Neural cell (in vitro differentiated cells): Measurements from ENCODE around the gene ALDH16A1. TPM values are rescaled to one million over a fixed set of nuclear protein-coding genes. Genes with fewer than 3 reads are reported as not detected.

Experiments used
- H2AFZ ChIP-seq: fragments of 200-600, 300-800 bp; sonication (generic), shearing (Covaris generic); 2 replicates; pipeline ENCODE4 v1.6.0; 2014; ENCODE audit warnings: low read depth, mild to moderate bottlenecking, antibody characterized with exemption, low read length, moderate library complexity
- H3F3A ChIP-seq: fragments of 200-600 bp; shearing (Covaris generic); 2 replicates; pipeline ENCODE4 v1.6.1; 2016; ENCODE audit warnings: mild to moderate bottlenecking, moderate library complexity, mixed read lengths, antibody characterized with exemption, low read length; ENCODE audit not compliant: insufficient read depth, poor library complexity, severe bottlenecking
- H3K27ac ChIP-seq: fragments of 200-600, 300-800 bp; sonication (generic), shearing (Covaris generic); 2 replicates; pipeline ENCODE4 v1.5.1; 2014; ENCODE audit warnings: mild to moderate bottlenecking, low read length, moderate library complexity
- H3K27me3 ChIP-seq: fragments of 300-800, 200-600 bp; sonication (generic), shearing (Covaris generic); 2 replicates; pipeline ENCODE4 v1.6.0; 2014; ENCODE audit warnings: mild to moderate bottlenecking, low read depth, low read length, moderate library complexity; ENCODE audit not compliant: insufficient read depth
- H3K36me3 ChIP-seq: fragments of 300-800, 200-600 bp; sonication (generic), shearing (Covaris generic); 2 replicates; pipeline ENCODE4 v1.5.1; 2014; ENCODE audit warnings: mild to moderate bottlenecking, antibody characterized with exemption, low read length, moderate library complexity; ENCODE audit not compliant: insufficient read depth
- H3K4me2 ChIP-seq: fragments of 300-800, 200-600 bp; sonication (generic), shearing (Covaris generic); 2 replicates; pipeline ENCODE4 v1.6.0; 2014; ENCODE audit warnings: mild to moderate bottlenecking, low read length
- H3K4me3 ChIP-seq: fragments of 300-800, 200-600 bp; sonication (generic), shearing (Covaris generic); 2 replicates; pipeline ENCODE4 v1.5.1; 2014; ENCODE audit warnings: mild to moderate bottlenecking, low read length, moderate library complexity
- H3K79me2 ChIP-seq: fragments of 200-600 bp; shearing (Covaris generic); replicated peaks from 2 replicates; pipeline ENCODE4 v1.6.0; 2014; ENCODE audit warnings: mild to moderate bottlenecking, low read length, moderate library complexity; ENCODE audit not compliant: insufficient read depth
- H3K9ac ChIP-seq: fragments of 300-800, 200-600 bp; sonication (generic), shearing (Covaris generic); 2 replicates; pipeline ENCODE4 v1.6.1; 2016; ENCODE audit warnings: mild to moderate bottlenecking, low read length, mixed read lengths
- H3K9me2 ChIP-seq: fragments of 200-600 bp; shearing (Covaris generic); 2 replicates; pipeline ENCODE4 v1.6.1; 2016; ENCODE audit warnings: mild to moderate bottlenecking, low read length, mixed read lengths; ENCODE audit not compliant: insufficient read depth
- H3K9me3 ChIP-seq: fragments of 200-600, 300-800 bp; sonication (generic), shearing (Covaris generic); 2 replicates; pipeline ENCODE4 v1.6.1; 2016; ENCODE audit warnings: mild to moderate bottlenecking, mixed run types, low read length, moderate library complexity, mixed read lengths
- H4K20me1 ChIP-seq: fragments of 200-600 bp; shearing (Covaris generic); 2 replicates; pipeline ENCODE4 v1.6.1; 2016; ENCODE audit warnings: mild to moderate bottlenecking, mixed run types; ENCODE audit not compliant: insufficient read depth
- EP300 ChIP-seq: fragments of 450-650 bp; conservative IDR thresholded peaks from 2 replicates; pipeline ENCODE4 v1.6.1; 2014; ENCODE audit warnings: antibody characterized with exemption, mild to moderate bottlenecking, moderate library complexity; ENCODE audit not compliant: poor library complexity, severe bottlenecking
- EZH2 ChIP-seq: fragments of 200-600, 300-800 bp; shearing (Covaris generic), sonication (generic); IDR thresholded peaks from 2 replicates; pipeline ENCODE4 v1.6.1; 2014; ENCODE audit warnings: antibody characterized with exemption, low read length, borderline replicate concordance, mild to moderate bottlenecking; ENCODE audit not compliant: insufficient read depth, poor library complexity, severe bottlenecking
- MXI1 ChIP-seq: fragments of 450-650 bp; conservative IDR thresholded peaks from 2 replicates; pipeline ENCODE4 v1.6.1; 2014; ENCODE audit warnings: antibody characterized with exemption, mild to moderate bottlenecking; ENCODE audit not compliant: poor library complexity, severe bottlenecking
- POLR2AphosphoS5 ChIP-seq: IDR thresholded peaks from 2 replicates; pipeline ENCODE4 v1.6.1; 2012
- RAD21 ChIP-seq: fragments of 450-650 bp; conservative IDR thresholded peaks from 2 replicates; pipeline ENCODE4 v1.6.1; 2014; ENCODE audit warnings: antibody characterized with exemption, mild to moderate bottlenecking, moderate library complexity
- SMC3 ChIP-seq: fragments of 450-650 bp; conservative IDR thresholded peaks from 2 replicates; pipeline ENCODE4 v1.6.1; 2014; ENCODE audit warnings: antibody characterized with exemption, mild to moderate bottlenecking, moderate library complexity; ENCODE audit not compliant: poor library complexity
- TAF1 ChIP-seq: IDR thresholded peaks from 2 replicates; pipeline ENCODE4 v1.6.1; 2012; ENCODE audit warnings: low read depth
- polyA plus RNA-seq: library from polyadenylated mRNA; depleted of rRNA; stranded (reverse); fragments of >200 nt; gene quantifications from 2 replicates; pipeline ENCODE4 v1.2.3, GENCODE V29; 2014
- TF ChIP-seq, protein P1 (sequence below): fragments of 450-650 bp; IDR thresholded peaks from 2 replicates; pipeline ENCODE4 v1.5.1; 2014; ENCODE audit warnings: antibody characterized with exemption, mild to moderate bottlenecking, moderate library complexity; ENCODE audit not compliant: poor library complexity, severe bottlenecking
- TF ChIP-seq, protein P2 (sequence below): IDR thresholded peaks from 2 replicates; pipeline ENCODE4 v1.6.1; 2012; ENCODE audit warnings: borderline replicate concordance

ALDH16A1 gene
- polyA plus RNA-seq, 1 donor from 2014 or later, result 13.5 TPM

DNA sequence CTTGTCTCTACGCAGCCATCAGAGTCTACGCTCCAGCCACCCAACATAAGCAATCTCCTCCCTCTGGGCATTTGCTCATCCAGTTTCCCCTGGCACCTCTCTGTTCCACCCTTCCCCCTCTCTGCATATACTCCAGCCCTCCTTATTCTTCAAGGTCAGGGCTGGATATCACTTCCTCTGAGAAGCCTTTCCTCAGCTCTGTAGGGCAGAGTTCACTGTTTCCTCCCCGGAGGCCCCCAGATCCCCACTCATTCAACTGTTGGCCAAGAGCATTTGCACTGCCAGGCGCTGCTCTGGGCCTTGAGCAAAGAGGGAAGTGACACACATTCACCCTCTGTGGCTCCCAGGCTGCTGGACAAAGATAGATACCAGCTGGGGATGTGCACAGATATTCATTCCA, 62.7 kb downstream of the ALDH16A1 start:
- Histone ChIP-seq H3K79me2 (no peaks in the 10 kb centered on the region), H3F3A (no peaks in the 10 kb centered on the region), H3K9me2 (no peaks in the 10 kb centered on the region), H3K27me3 (no peaks in the 10 kb centered on the region), H3K4me2 (no peak overlapping the region), H4K20me1 (no peaks in the 10 kb centered on the region), H3K9ac (no peak overlapping the region), H3K4me3 (no peak overlapping the region), H3K9me3 (no peaks in the 10 kb centered on the region), H3K36me3 (no peaks in the 10 kb centered on the region), H3K27ac (no peak overlapping the region), H2AFZ (no peak overlapping the region)
- TF ChIP-seq EP300 (no peak), TAF1 (no peak), MXI1 (no peak), SMC3 (no peak), POLR2AphosphoS5 (no peak), EZH2 (no peak), RAD21 (no peak)
- TF ChIP-seq, protein P1, sequence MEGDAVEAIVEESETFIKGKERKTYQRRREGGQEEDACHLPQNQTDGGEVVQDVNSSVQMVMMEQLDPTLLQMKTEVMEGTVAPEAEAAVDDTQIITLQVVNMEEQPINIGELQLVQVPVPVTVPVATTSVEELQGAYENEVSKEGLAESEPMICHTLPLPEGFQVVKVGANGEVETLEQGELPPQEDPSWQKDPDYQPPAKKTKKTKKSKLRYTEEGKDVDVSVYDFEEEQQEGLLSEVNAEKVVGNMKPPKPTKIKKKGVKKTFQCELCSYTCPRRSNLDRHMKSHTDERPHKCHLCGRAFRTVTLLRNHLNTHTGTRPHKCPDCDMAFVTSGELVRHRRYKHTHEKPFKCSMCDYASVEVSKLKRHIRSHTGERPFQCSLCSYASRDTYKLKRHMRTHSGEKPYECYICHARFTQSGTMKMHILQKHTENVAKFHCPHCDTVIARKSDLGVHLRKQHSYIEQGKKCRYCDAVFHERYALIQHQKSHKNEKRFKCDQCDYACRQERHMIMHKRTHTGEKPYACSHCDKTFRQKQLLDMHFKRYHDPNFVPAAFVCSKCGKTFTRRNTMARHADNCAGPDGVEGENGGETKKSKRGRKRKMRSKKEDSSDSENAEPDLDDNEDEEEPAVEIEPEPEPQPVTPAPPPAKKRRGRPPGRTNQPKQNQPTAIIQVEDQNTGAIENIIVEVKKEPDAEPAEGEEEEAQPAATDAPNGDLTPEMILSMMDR, result no peak
- TF ChIP-seq, protein P2, sequence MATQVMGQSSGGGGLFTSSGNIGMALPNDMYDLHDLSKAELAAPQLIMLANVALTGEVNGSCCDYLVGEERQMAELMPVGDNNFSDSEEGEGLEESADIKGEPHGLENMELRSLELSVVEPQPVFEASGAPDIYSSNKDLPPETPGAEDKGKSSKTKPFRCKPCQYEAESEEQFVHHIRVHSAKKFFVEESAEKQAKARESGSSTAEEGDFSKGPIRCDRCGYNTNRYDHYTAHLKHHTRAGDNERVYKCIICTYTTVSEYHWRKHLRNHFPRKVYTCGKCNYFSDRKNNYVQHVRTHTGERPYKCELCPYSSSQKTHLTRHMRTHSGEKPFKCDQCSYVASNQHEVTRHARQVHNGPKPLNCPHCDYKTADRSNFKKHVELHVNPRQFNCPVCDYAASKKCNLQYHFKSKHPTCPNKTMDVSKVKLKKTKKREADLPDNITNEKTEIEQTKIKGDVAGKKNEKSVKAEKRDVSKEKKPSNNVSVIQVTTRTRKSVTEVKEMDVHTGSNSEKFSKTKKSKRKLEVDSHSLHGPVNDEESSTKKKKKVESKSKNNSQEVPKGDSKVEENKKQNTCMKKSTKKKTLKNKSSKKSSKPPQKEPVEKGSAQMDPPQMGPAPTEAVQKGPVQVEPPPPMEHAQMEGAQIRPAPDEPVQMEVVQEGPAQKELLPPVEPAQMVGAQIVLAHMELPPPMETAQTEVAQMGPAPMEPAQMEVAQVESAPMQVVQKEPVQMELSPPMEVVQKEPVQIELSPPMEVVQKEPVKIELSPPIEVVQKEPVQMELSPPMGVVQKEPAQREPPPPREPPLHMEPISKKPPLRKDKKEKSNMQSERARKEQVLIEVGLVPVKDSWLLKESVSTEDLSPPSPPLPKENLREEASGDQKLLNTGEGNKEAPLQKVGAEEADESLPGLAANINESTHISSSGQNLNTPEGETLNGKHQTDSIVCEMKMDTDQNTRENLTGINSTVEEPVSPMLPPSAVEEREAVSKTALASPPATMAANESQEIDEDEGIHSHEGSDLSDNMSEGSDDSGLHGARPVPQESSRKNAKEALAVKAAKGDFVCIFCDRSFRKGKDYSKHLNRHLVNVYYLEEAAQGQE, result no peak

DNA sequence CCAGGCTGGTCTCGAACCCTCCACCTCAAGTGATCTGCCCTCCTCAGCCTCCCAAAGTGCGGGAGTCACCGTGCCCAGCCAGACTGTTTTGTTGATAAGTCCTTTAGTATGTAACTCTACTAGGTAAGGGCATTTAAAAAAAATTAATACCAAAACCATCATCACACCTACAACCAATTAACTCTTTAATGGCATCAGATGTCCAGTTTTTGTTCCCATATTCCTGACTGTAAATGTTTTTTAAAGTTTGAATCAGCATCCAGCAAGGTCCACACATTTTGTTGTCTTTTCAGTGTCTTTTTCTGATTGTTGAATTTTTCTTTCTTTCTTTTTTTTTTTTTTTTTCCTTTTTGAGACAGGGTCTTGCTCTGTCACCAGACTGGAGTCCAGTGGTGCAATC, 65.0 kb downstream of the ALDH16A1 start:
- TF ChIP-seq EZH2, result no peak
- no peak for TF ChIP-seq RAD21
- TF ChIP-seq, protein P1, result no peak
- TF ChIP-seq, protein P2, result no peak
- no peak for TF ChIP-seq POLR2AphosphoS5
- TF ChIP-seq MXI1, result no peak
- no peak for TF ChIP-seq EP300
- TF ChIP-seq SMC3, result no peak
- TF ChIP-seq TAF1, result no peak
- H3K4me2 ChIP-seq, result no peak overlapping the region

More for the DNA sequence above, 65.0 kb downstream of the ALDH16A1 start:
- Histone ChIP-seq H3K27ac (no peak overlapping the region), H3K9ac (no peak overlapping the region), H3K4me3 (no peak overlapping the region), H3K27me3 (no peaks in the 10 kb centered on the region), H3K79me2 (no peaks in the 10 kb centered on the region), H3K36me3 (no peaks in the 10 kb centered on the region), H4K20me1 (no peaks in the 10 kb centered on the region), H3K9me2 (no peaks in the 10 kb centered on the region), H2AFZ (no peak overlapping the region), H3K9me3 (no peaks in the 10 kb centered on the region), H3F3A (no peaks in the 10 kb centered on the region)
